ENCODE measurements around the gene EMILIN1. TPM values are rescaled to one million over a fixed set of nuclear protein-coding genes. Genes with fewer than 3 reads are reported as not detected.

EMILIN1 gene
- total RNA-seq, 6 experiments from 2014 or later: 144 to 208 (median 183) TPM

GRCh38 chr2:27042159-27042661 lies 36.2 kb upstream of the EMILIN1 start:
- DNase-seq: no peak
- H3K27me3 Mint-ChIP-seq (ENCODE audit: insufficient read depth): no peaks in the 10 kb centered on the region; the same call in 1 of the 2 replicates
- peaks cover 27% of the 10 kb centered on the region for H3K4me1 Mint-ChIP-seq (ENCODE audit: low read depth)
- TF ChIP-seq CTCF (IDR thresholded peaks at IDR 0.05): no peak
- H3K4me3 Mint-ChIP-seq: no peak overlapping the region
- H3K9me3 Mint-ChIP-seq: no peaks in the 10 kb centered on the region
- H3K27ac Mint-ChIP-seq: peak overlapping the region; percentile 36; the same call in 1 of the 2 replicates
- H3K36me3 Mint-ChIP-seq (ENCODE audit: low read depth): peaks cover 25% of the 10 kb centered on the region

- Mint-ChIP-seq H3K36me3 (ENCODE audit: low read depth) (peaks cover 30% of the 10 kb centered on the region), H3K27ac (peak overlapping the region; percentile 36), H3K9me3 (no peaks in the 10 kb centered on the region), H3K4me1 (ENCODE audit: low read depth) (peaks cover 27% of the 10 kb centered on the region), H3K4me3 (no peak overlapping the region), H3K27me3 (ENCODE audit: insufficient read depth) (no peaks in the 10 kb centered on the region; the same call in 1 of the 2 replicates)
- DNase-seq: peak; percentile 28
- no peak for TF ChIP-seq CTCF (IDR thresholded peaks at IDR 0.05)
Observed at GRCh38 chr2:27042985-27043634, 35.3 kb upstream of the EMILIN1 start.

- no peak for TF ChIP-seq CTCF (IDR thresholded peaks at IDR 0.05)
- no peak for DNase-seq
- peaks cover 13% of the 10 kb centered on the region for H3K9me3 Mint-ChIP-seq
- peaks cover 31% of the 10 kb centered on the region for H3K4me1 Mint-ChIP-seq (ENCODE audit: low read depth)
- peaks cover 14% of the 10 kb centered on the region for H3K27me3 Mint-ChIP-seq (ENCODE audit: insufficient read depth)
- H3K4me3 Mint-ChIP-seq: peak overlapping the region; percentile 97
- peak overlapping the region; percentile 98 for H3K27ac Mint-ChIP-seq
- peaks cover 19% of the 10 kb centered on the region for H3K36me3 Mint-ChIP-seq (ENCODE audit: low read depth)
Observed at GRCh38 chr2:27049422-27050280, 28.8 kb upstream of the EMILIN1 start.

- H3K36me3 Mint-ChIP-seq (ENCODE audit: low read depth): peaks cover 24% of the 10 kb centered on the region
- H3K4me3 Mint-ChIP-seq: peak overlapping the region; percentile 97
- DNase-seq: peak; percentile 96
- H3K27me3 Mint-ChIP-seq (ENCODE audit: insufficient read depth): peaks cover 14% of the 10 kb centered on the region
- H3K4me1 Mint-ChIP-seq (ENCODE audit: low read depth): peaks cover 31% of the 10 kb centered on the region
- peak; percentile 61 for TF ChIP-seq CTCF (IDR thresholded peaks at IDR 0.05)
- peaks cover 13% of the 10 kb centered on the region for H3K9me3 Mint-ChIP-seq
- H3K27ac Mint-ChIP-seq: peak overlapping the region; percentile 98
Observed at GRCh38 chr2:27050281-27050995, 28.0 kb upstream of the EMILIN1 start.
